Stimulated activated naive CD8-positive, alpha-beta T cell treated with anti-CD3 and anti-CD28 coated beads, Interleukin-15, amount 100 ng/mL, for 72 hours (primary cell): ENCODE data around the gene PLEKHA4.
"Not testable (repeated sequence)": the region's sequence is repeated elsewhere in the genome, so short reads cannot be mapped to it uniquely, and the experiment has no call there.

ENCODE experiments used
- ATAC-seq: fragments of 150-1000 bp; cut with Tn5 transposase; 2 replicates; pipeline ENCODE4 v1.10.0; 2021; ENCODE audit warnings: mild to moderate bottlenecking, moderate library complexity
- DNase-seq, 2 donors: peaks; one replicate each; pipeline ENCODE4 v3.0.0; 2021 to 2022
- H3K27ac Mint-ChIP-seq, 2 donors: one replicate each; pipeline ENCODE4 v1.8.0; 2022; ENCODE audit warnings: mild to moderate bottlenecking in 2 of 2, mixed read lengths in 2 of 2, moderate library complexity in 2 of 2
- H3K27me3 Mint-ChIP-seq: one replicate; pipeline ENCODE4 v1.8.0; 2022; ENCODE audit warnings: mixed read lengths
- H3K4me1 Mint-ChIP-seq: one replicate; pipeline ENCODE4 v1.8.0; 2022; ENCODE audit warnings: mild to moderate bottlenecking, mixed read lengths
- H3K4me3 Mint-ChIP-seq, 2 donors: one replicate each; pipeline ENCODE4 v1.8.0; 2022; ENCODE audit warnings: mild to moderate bottlenecking in 2 of 2, mixed read lengths in 2 of 2, moderate library complexity in 1 of 2
- H3K9me3 Mint-ChIP-seq, 2 donors: one replicate each; pipeline ENCODE4 v1.8.0; 2022; ENCODE audit warnings: mixed read lengths in 2 of 2

The PLEKHA4 gene

DNA sequence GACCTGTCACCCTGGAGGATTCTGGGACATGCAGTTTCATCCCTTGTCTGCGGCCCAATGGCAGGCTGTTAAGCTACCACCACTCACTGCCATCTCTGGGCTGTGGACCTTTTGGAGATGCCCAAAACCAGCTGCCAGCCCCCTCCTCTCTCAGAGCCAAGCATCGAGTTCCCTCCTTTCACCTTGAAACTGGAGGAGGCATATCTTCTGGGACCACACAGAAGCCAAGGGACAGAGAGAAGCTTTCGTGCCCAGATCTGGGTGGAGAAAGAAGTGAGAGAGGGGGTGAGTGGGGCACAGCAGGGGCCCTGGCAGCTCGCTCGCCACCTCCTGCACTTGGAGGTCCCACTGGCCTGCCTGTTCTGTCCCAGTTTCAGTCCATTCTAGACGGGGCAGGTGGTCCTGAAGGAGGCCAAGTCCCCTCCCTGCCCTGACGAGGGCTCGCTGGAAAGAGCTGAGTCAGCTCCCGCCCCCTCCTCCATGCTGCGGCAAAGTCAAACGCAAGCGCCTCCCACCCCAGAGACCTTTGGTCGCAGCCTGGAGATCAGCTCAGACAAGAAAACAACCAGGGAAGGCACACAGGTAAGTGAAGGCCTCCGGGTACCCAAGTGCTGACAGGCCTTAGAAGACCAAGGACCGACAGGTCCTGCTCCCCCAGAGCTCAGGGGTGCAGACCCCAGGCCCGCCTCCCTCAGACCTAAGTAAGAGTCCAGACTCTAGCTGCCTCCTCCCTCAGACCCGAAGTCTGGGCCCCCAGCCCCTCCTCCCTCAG lies 61.4 kb downstream of the PLEKHA4 start:
- ATAC-seq (no peak), DNase-seq (no peak)
- no peak overlapping the region for H3K4me3 Mint-ChIP-seq
- H3K9me3 Mint-ChIP-seq: no peaks in the 10 kb centered on the region
- H3K27ac Mint-ChIP-seq: no peak overlapping the region
- peaks cover 46% of the 10 kb centered on the region for H3K4me1 Mint-ChIP-seq
- no peaks in the 10 kb centered on the region for H3K27me3 Mint-ChIP-seq

GRCh38 chr19:48806518-48806817 lies 61.9 kb downstream of the PLEKHA4 start:
- ATAC-seq (no peak), DNase-seq (peak; percentile 31 to 33)
- H3K4me3 Mint-ChIP-seq: no peak overlapping the region
- no peak overlapping the region for H3K27ac Mint-ChIP-seq
- peaks cover 45% of the 10 kb centered on the region for H3K4me1 Mint-ChIP-seq
- no peaks in the 10 kb centered on the region for H3K9me3 Mint-ChIP-seq
- H3K27me3 Mint-ChIP-seq: no peaks in the 10 kb centered on the region

- Mint-ChIP-seq H3K27me3 (no peaks in the 10 kb centered on the region), H3K9me3 (no peaks in the 10 kb centered on the region), H3K4me3 (no peak overlapping the region), H3K4me1 (peaks cover 43% of the 10 kb centered on the region), H3K27ac (no peak overlapping the region)
- ATAC-seq (no peak), DNase-seq (no peak)
Measured at GRCh38 chr19:48805452-48805851, 63.0 kb downstream of the PLEKHA4 start.

DNA sequence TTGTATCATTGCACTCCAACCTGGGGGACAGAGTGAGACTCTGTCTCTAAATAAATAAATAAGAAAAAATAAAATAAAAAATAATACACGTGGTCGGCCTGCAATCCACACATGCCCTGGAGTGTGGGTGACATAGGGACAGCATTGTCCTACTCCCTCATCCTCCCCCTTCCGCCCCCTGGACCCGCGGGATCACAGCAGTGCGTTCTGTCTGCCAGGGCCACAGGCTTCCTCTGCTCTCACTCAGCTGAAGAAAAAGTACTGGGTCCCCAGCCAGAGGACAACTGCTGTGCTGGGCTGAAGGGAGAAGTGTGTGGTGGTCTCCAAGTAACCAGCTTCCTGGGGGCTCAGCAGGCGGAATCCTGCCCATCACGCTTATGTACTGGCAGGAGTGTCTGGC lies 63.9 kb downstream of the PLEKHA4 start:
- peaks cover 33% of the 10 kb centered on the region for H3K4me1 Mint-ChIP-seq

GRCh38 chr19:48802623-48803022 lies 65.8 kb downstream of the PLEKHA4 start:
- Mint-ChIP-seq H3K4me3 (no peak overlapping the region), H3K27ac (no peak overlapping the region), H3K9me3 (no peaks in the 10 kb centered on the region), H3K4me1 (peaks cover 17% of the 10 kb centered on the region), H3K27me3 (no peaks in the 10 kb centered on the region)
- DNase-seq (no peak), ATAC-seq (no peak)

More for the DNA sequence above, 63.9 kb downstream of the PLEKHA4 start:
- no peak for DNase-seq
- no peak for ATAC-seq
- Mint-ChIP-seq H3K27ac (no peak overlapping the region), H3K9me3 (no peaks in the 10 kb centered on the region), H3K4me3 (no peak overlapping the region), H3K27me3 (no peaks in the 10 kb centered on the region)

GRCh38 chr19:48799358-48800300 lies 68.8 kb downstream of the PLEKHA4 start:
- H3K27ac Mint-ChIP-seq: no peak overlapping the region
- H3K4me1 Mint-ChIP-seq: peaks cover 12% of the 10 kb centered on the region
- ATAC-seq (no peak), DNase-seq (no peak)
- no peaks in the 10 kb centered on the region for H3K27me3 Mint-ChIP-seq
- H3K4me3 Mint-ChIP-seq: no peak overlapping the region
- H3K9me3 Mint-ChIP-seq: no peaks in the 10 kb centered on the region

DNA sequence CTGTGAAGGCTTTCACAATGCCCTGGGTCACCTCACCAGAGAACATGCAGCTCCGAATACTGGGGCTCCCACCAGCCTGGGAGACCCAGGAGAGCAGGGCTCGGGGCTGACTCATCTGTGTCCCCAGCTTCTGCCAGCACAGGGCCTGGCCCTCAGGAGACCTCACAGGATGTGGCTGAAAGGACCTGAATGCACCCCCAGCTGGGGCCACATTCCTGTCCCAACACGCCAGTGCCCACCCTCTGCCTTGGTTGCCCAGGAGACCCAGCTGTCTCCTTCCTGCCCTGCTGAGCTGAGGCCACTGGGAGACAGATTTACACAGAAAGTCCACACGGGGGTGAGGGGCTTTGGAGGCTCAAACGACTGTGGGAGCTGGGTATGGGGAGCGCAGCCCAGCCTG lies 69.5 kb downstream of the PLEKHA4 start:
- H3K9me3 Mint-ChIP-seq: no peaks in the 10 kb centered on the region
- ATAC-seq: no peak

GRCh38 chr19:48797103-48797502 lies 71.3 kb downstream of the PLEKHA4 start:
- ATAC-seq (no peak), DNase-seq (no peak)
- no peak overlapping the region for H3K27ac Mint-ChIP-seq
- H3K27me3 Mint-ChIP-seq: no peaks in the 10 kb centered on the region
- H3K9me3 Mint-ChIP-seq: no peaks in the 10 kb centered on the region
- no peak overlapping the region for H3K4me3 Mint-ChIP-seq
- peaks cover 16% of the 10 kb centered on the region for H3K4me1 Mint-ChIP-seq

More for the DNA sequence above, 69.5 kb downstream of the PLEKHA4 start:
- H3K4me1 Mint-ChIP-seq: peaks cover 16% of the 10 kb centered on the region
- DNase-seq: no peak
- no peak overlapping the region for H3K27ac Mint-ChIP-seq
- no peak overlapping the region for H3K4me3 Mint-ChIP-seq
- H3K27me3 Mint-ChIP-seq: no peaks in the 10 kb centered on the region

GRCh38 chr19:48796298-48797083 lies 71.9 kb downstream of the PLEKHA4 start:
- ATAC-seq: no peak
- Mint-ChIP-seq H3K27ac (no peak overlapping the region), H3K4me3 (no peak overlapping the region), H3K27me3 (no peaks in the 10 kb centered on the region), H3K9me3 (no peaks in the 10 kb centered on the region), H3K4me1 (peaks cover 16% of the 10 kb centered on the region)
- no peak for DNase-seq

- ATAC-seq (no peak), DNase-seq (no peak)
- Mint-ChIP-seq H3K27me3 (no peaks in the 10 kb centered on the region), H3K4me1 (peaks cover 16% of the 10 kb centered on the region), H3K9me3 (no peaks in the 10 kb centered on the region), H3K27ac (peak overlapping the region; percentile 93 to 94), H3K4me3 (peak overlapping the region; percentile 91 to 93)
Measured at GRCh38 chr19:48795685-48796070, 72.7 kb downstream of the PLEKHA4 start.

DNA sequence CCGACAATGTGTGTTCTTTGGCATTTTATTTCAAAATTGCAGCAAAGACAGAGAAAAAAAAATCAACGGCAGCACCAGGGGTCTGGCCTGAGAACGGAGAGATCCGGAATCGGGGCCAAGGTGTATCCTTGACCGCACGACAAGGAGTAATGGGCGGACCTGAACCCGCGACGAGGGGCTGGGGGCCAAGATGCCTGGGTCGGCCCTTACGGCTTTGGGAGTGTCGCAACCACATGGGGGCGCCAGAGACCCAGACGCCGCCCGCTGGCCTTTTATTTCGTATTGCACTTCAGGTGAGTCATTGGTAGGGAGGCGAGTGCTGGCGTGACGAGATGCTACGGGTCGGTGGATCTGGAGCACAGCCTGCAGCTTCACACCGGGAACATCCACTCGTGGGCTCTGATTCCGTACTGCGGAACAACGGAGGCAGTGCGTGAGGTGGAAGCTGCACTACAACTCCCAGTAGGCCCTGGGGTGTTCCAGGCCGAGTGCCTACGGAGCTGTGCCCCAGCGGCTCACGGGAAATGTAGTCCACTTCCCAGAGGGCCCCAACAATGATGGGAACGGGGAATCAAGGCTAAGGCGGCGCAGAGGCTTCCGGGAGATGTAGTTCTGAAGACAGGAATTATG lies 73.2 kb downstream of the PLEKHA4 start:
- DNase-seq: peak; percentile 83 to 85
- Mint-ChIP-seq H3K4me1 (peaks cover 16% of the 10 kb centered on the region), H3K4me3 (peak overlapping the region; percentile 91 to 93), H3K27me3 (no peaks in the 10 kb centered on the region), H3K9me3 (no peaks in the 10 kb centered on the region), H3K27ac (peak overlapping the region; percentile 93 to 94)
- ATAC-seq: peak; percentile 98

- H3K4me1 Mint-ChIP-seq: peaks cover 16% of the 10 kb centered on the region
- no peak overlapping the region for H3K27ac Mint-ChIP-seq
- H3K9me3 Mint-ChIP-seq: no peaks in the 10 kb centered on the region
- H3K4me3 Mint-ChIP-seq: peak overlapping the region; percentile 91 to 93
- no peak for DNase-seq
- no peak for ATAC-seq
- no peaks in the 10 kb centered on the region for H3K27me3 Mint-ChIP-seq
Measured at GRCh38 chr19:48794291-48794690, 74.1 kb downstream of the PLEKHA4 start.

DNA sequence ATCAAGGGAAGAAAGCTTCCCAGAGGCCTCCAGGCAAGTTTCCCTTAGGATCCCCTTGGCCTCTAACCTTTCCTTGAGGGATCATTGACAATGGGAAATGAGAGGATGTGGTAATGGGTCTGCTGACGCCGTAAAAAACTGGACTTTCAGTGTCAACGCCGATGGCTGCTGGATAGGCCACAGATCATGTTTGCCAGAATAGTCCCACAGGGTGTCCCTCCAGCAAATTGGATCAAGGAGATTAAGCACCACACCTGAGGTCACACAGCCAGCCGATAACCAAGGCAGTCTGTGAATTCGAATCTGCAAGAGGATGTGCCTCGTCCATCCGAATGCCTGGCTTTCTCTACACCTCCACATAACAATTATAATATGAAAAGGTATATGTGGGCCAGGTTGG lies 75.1 kb downstream of the PLEKHA4 start:
- H3K4me1 Mint-ChIP-seq: peaks cover 16% of the 10 kb centered on the region
- DNase-seq (no peak), ATAC-seq (no peak)
- no peaks in the 10 kb centered on the region for H3K9me3 Mint-ChIP-seq
- H3K27ac Mint-ChIP-seq: no peak overlapping the region
- H3K27me3 Mint-ChIP-seq: no peaks in the 10 kb centered on the region
- no peak overlapping the region for H3K4me3 Mint-ChIP-seq

DNA sequence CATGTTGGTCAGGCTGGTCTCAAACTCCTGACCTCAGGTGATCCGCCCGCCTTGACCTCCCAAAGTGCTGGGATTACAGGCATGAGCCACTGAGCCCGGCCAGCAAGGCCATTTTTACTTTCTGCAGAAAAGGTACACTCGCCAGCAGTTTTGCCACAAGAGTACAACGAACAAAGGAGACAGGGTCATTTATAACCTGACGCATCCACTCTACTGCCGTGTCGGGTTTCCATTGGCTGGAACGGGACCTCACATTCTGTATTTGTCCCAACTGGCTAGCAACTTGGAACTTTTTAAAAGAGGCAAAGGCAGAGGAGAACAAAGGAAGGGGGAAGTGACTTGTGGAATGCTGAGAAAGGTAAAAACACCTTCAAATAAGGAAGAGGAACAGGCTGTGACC lies 81.1 kb downstream of the PLEKHA4 start:
- not testable (repeated sequence) for DNase-seq, H3K4me3 Mint-ChIP-seq, H3K9me3 Mint-ChIP-seq, H3K4me1 Mint-ChIP-seq, H3K27ac Mint-ChIP-seq, ATAC-seq, H3K27me3 Mint-ChIP-seq
